HL-60/S4 (cell line): ENCODE results near the gene TPK1.
"Not testable (repeated sequence)": the region's sequence is repeated elsewhere in the genome, so short reads cannot be mapped to it uniquely, and the experiment has no call there.

Source experiments
- in situ Hi-C: fragments of 300-500 bp; cut with MboI; formaldehyde crosslinking; loops from 2 replicates; pipeline ENCODE4 v1.14.3; 2022; ENCODE audit warnings: low sequenced_read_pairs

TPK1 gene

GRCh38 chr7:144780071-144780608 is 55.7 kb downstream of the TPK1 start:
- in situ Hi-C loops: no loop called here

- in situ Hi-C loops: not testable (repeated sequence)
These were observed 58.0 kb downstream of the TPK1 start for GRCh38 chr7:144777889-144778288.

GRCh38 chr7:144777005-144777839 is 58.6 kb downstream of the TPK1 start:
- in situ Hi-C loops: no loop called here

GRCh38 chr7:144776447-144776846 is 59.4 kb downstream of the TPK1 start:
- in situ Hi-C loops: no loop called here

- in situ Hi-C loops: no loop called here
These were observed 60.1 kb downstream of the TPK1 start for GRCh38 chr7:144775749-144776148.

GRCh38 chr7:144771927-144772326 is 63.9 kb downstream of the TPK1 start:
- in situ Hi-C loops: no loop called here

- in situ Hi-C loops: no loop called here
These were observed 64.7 kb downstream of the TPK1 start for GRCh38 chr7:144771174-144771573.

- in situ Hi-C loops: no loop called here
These were observed 66.5 kb downstream of the TPK1 start for GRCh38 chr7:144769352-144769751.

GRCh38 chr7:144768633-144769032 is 67.2 kb downstream of the TPK1 start:
- in situ Hi-C loops: no loop called here

GRCh38 chr7:144763291-144763690 is 72.6 kb downstream of the TPK1 start:
- in situ Hi-C loops: no loop called here

- in situ Hi-C loops: no loop called here
These were observed 73.0 kb downstream of the TPK1 start for GRCh38 chr7:144762853-144763252.

GRCh38 chr7:144761493-144761892 is 74.4 kb downstream of the TPK1 start:
- in situ Hi-C loops: no loop called here

- in situ Hi-C loops: no loop called here
These were observed 76.2 kb downstream of the TPK1 start for GRCh38 chr7:144759653-144760052.

GRCh38 chr7:144747936-144748335 is 87.9 kb downstream of the TPK1 start:
- in situ Hi-C loops: no loop called here

GRCh38 chr7:144738708-144739314 is 97.0 kb downstream of the TPK1 start:
- in situ Hi-C loops: no loop called here

GRCh38 chr7:144738146-144738545 is 97.7 kb downstream of the TPK1 start:
- in situ Hi-C loops: no loop called here

GRCh38 chr7:144736880-144737493 is 98.9 kb downstream of the TPK1 start:
- in situ Hi-C loops: no loop called here

- in situ Hi-C loops: no loop called here
These were observed 100.2 kb downstream of the TPK1 start for GRCh38 chr7:144735505-144736276.

- in situ Hi-C loops: no loop called here
These were observed 104.0 kb downstream of the TPK1 start for GRCh38 chr7:144731661-144732351.

GRCh38 chr7:144730224-144730623 is 105.6 kb downstream of the TPK1 start:
- in situ Hi-C loops: no loop called here
